ENCODE data around the gene MACO1. TPM values are rescaled to one million over a fixed set of nuclear protein-coding genes. Genes with fewer than 3 reads are reported as not detected.

MACO1 gene
- total and polyA plus RNA-seq, 9 of the 15 experiments (the other 6 are each of a cell fraction or from before 2014, with no cell fraction given) = 4.6 to 28.4 (median 21.7) TPM

GRCh38 chr1:25540750-25541342 lies 110.1 kb downstream of the MACO1 start:
- Histone ChIP-seq H3K9ac (ENCODE audit: insufficient read depth in 1 of 2, low read depth in 2 of 2, low read length in 2 of 2) (peak overlapping the region in 1 of 2 experiments; percentile 43; a peak in 2 of 4 replicates), H3K36me3 (ENCODE audit: control insufficient read depth, insufficient read depth, low read length) (no peaks in the 10 kb centered on the region), H3K9me1 (ENCODE audit: control insufficient read depth, insufficient read depth, low read length) (no peaks in the 10 kb centered on the region), H3K9me3 (replicated peaks; ENCODE audit: control insufficient read depth, insufficient read depth, low read depth, low read length) (no peaks in the 10 kb centered on the region), H3K79me2 (ENCODE audit: control insufficient read depth, insufficient read depth, low read length) (peaks cover 22% of the 10 kb centered on the region), H3K4me1 (replicated peaks in 1 of 2; ENCODE audit: control insufficient read depth in 2 of 2, insufficient read depth in 2 of 2, low read length in 2 of 2) (peaks cover 33 to 34% of the 10 kb centered on the region in 2 experiments), H3K27me3 (ENCODE audit: control insufficient read depth in 2 of 2, insufficient read depth in 2 of 2, low read length in 2 of 2) (no peaks in the 10 kb centered on the region), H3K4me2 (ENCODE audit: insufficient read depth, low read length) (no peak overlapping the region), H4K20me1 (replicated peaks; ENCODE audit: control insufficient read depth, insufficient read depth, low read length) (no peaks in the 10 kb centered on the region; the same call in 1 of the 2 replicates), H3K27ac (ENCODE audit: extremely low read depth, low read depth, low read length) (no peak overlapping the region), H2AFZ (ENCODE audit: low read depth, low read length) (no peak overlapping the region), H3K4me3 (no peak overlapping the region)
- no peak for DNase-seq (ENCODE audit: extremely low read depth in 1 of 4, low spot score in 3 of 4)
- no peak for FAIRE-seq
- ChIA-PET CTCF (ENCODE audit: low intra/inter-chr PET ratio) (no interaction called here), POLR2A (interaction anchor here (0.7 to 2.0 kb wide), 3 partner anchors 8 to 522 kb away, joined by 3 to 7 read pairs (median 3); no protein-coding TSS in a partner anchor)
- TF ChIP-seq ZFP36 (IDR thresholded peaks at IDR 0.05; ENCODE audit: low read depth, low read length, partially characterized antibody) (peak; percentile 66), HDAC1 (IDR thresholded peaks at IDR 0.05) (no peak)
- in situ Hi-C loops (cut with MboI) (no loop called here), intact Hi-C loops (cut with micrococcal nuclease) (loop anchor here (5.0 to 10.0 kb wide), 2 partner anchors 154 to 256 kb away; no protein-coding TSS in a partner anchor)
- WGBS (ENCODE audit: insufficient coverage, low coverage, missing lambda C conversion rate) = 54% methylated on average over 12 of the region's 13 CpGs
- no peak for ATAC-seq
- no TSS peak for BruUV-seq (replicated peaks)

GRCh38 chr1:25541425-25541824 lies 110.7 kb downstream of the MACO1 start:
- no peak overlapping the region; a peak in 1 of 4 replicates for H3K9ac ChIP-seq (ENCODE audit: insufficient read depth in 1 of 2, low read depth in 2 of 2, low read length in 2 of 2)
- H3K4me3 ChIP-seq = no peak overlapping the region
- H3K9me1 ChIP-seq (ENCODE audit: control insufficient read depth, insufficient read depth, low read length) = no peaks in the 10 kb centered on the region
- no peak overlapping the region for H2AFZ ChIP-seq (ENCODE audit: low read depth, low read length)
- in situ Hi-C loops (cut with MboI) = no loop called here
- CTCF ChIA-PET (ENCODE audit: low intra/inter-chr PET ratio) = no interaction called here
- peaks cover 29 to 33% of the 10 kb centered on the region in 2 experiments for H3K4me1 ChIP-seq (replicated peaks in 1 of 2; ENCODE audit: control insufficient read depth in 2 of 2, insufficient read depth in 2 of 2, low read length in 2 of 2)
- intact Hi-C loops (cut with micrococcal nuclease) = loop anchor here (5.0 to 10.0 kb wide), 2 partner anchors 153 to 256 kb away; no protein-coding TSS in a partner anchor
- H3K4me2 ChIP-seq (ENCODE audit: insufficient read depth, low read length) = no peak overlapping the region
- no peaks in the 10 kb centered on the region for H3K9me3 ChIP-seq (replicated peaks; ENCODE audit: control insufficient read depth, insufficient read depth, low read depth, low read length)
- ATAC-seq = no peak
- H4K20me1 ChIP-seq (replicated peaks; ENCODE audit: control insufficient read depth, insufficient read depth, low read length) = no peaks in the 10 kb centered on the region; the same call in 1 of the 2 replicates
- no peaks in the 10 kb centered on the region for H3K27me3 ChIP-seq (ENCODE audit: control insufficient read depth in 2 of 2, insufficient read depth in 2 of 2, low read length in 2 of 2)
- WGBS (ENCODE audit: insufficient coverage, low coverage, missing lambda C conversion rate) = 5% methylated on average over 1 of the region's 1 CpG
- FAIRE-seq = no peak
- H3K36me3 ChIP-seq (ENCODE audit: control insufficient read depth, insufficient read depth, low read length) = no peaks in the 10 kb centered on the region
- H3K79me2 ChIP-seq (ENCODE audit: control insufficient read depth, insufficient read depth, low read length) = peaks cover 22% of the 10 kb centered on the region
- POLR2A ChIA-PET = interaction anchor here (0.8 to 1.1 kb wide), 2 partner anchors 8 to 114 kb away, joined by 3 read pairs; no protein-coding TSS in a partner anchor
- no peak overlapping the region for H3K27ac ChIP-seq (ENCODE audit: extremely low read depth, low read depth, low read length)
- no TSS peak for BruUV-seq (replicated peaks)
- DNase-seq (ENCODE audit: extremely low read depth in 1 of 4, low spot score in 3 of 4) = no peak
- TF ChIP-seq ZNF140 (CRISPR knock-in tag; IDR thresholded peaks at IDR 0.05) = no peak
- peak; percentile 95 for TF ChIP-seq ZNF436 (CRISPR knock-in tag; IDR thresholded peaks at IDR 0.05)
- no peak for TF ChIP-seq U2AF1 (optimal IDR thresholded peaks at IDR 0.05; ENCODE audit: low read depth, low read length)
- TF ChIP-seq ZNF197 (CRISPR knock-in tag; IDR thresholded peaks at IDR 0.05; ENCODE audit: low read depth) = no peak
- TF ChIP-seq RAD21 (CRISPR knock-in tag; conservative IDR thresholded peaks at IDR 0.05 in 1 of 2, IDR thresholded peaks at IDR 0.05 in 1 of 2) = no peak
- no peak for TF ChIP-seq LCOR (CRISPR knock-in tag; IDR thresholded peaks at IDR 0.05)
- no peak for TF ChIP-seq GABPB2 (CRISPR knock-in tag; conservative IDR thresholded peaks at IDR 0.05)
- no peak for TF ChIP-seq ZNF785 (CRISPR knock-in tag; IDR thresholded peaks at IDR 0.05)
- no peak for TF ChIP-seq MXD1 (CRISPR knock-in tag; IDR thresholded peaks at IDR 0.05; ENCODE audit: borderline replicate concordance, poor library complexity, severe bottlenecking)
- no peak for TF ChIP-seq ZNF696 (CRISPR knock-in tag; conservative IDR thresholded peaks at IDR 0.05)
- TF ChIP-seq ARNT (IDR thresholded peaks at IDR 0.05) = no peak
- no peak for TF ChIP-seq ELK1 (CRISPR knock-in tag; IDR thresholded peaks at IDR 0.05)
- TF ChIP-seq FOXA1 (IDR thresholded peaks at IDR 0.05; ENCODE audit: borderline replicate concordance) = no peak

All from K562 (cell line).